GM12891 (cell line): ENCODE data around the gene PCDHGA12.

Source experiments
- POLR2A ChIP-seq: IDR thresholded peaks from 2 replicates; pipeline ENCODE4 v1.6.1; 2011; ENCODE audit warnings: low read depth, low read length, control low read depth
- POLR2AphosphoS5 ChIP-seq: IDR thresholded peaks from 2 replicates; pipeline ENCODE4 v1.6.1; 2011; ENCODE audit warnings: low read depth, low read length, control low read depth
- SPI1 ChIP-seq: IDR thresholded peaks from 2 replicates; pipeline ENCODE4 v1.6.1; 2011; ENCODE audit warnings: low read depth, low read length, control low read depth
- TAF1 ChIP-seq: IDR thresholded peaks from 2 replicates; pipeline ENCODE4 v1.6.1; 2011; ENCODE audit warnings: low read depth, low read length, control low read depth

GRCh38 chr5:141389153-141390042 lies 40.9 kb upstream of the PCDHGA12 start:
- TF ChIP-seq POLR2AphosphoS5, result no peak
- no peak for TF ChIP-seq POLR2A
- no peak for TF ChIP-seq SPI1
- no peak for TF ChIP-seq TAF1
